Measurements from ENCODE around the gene FARS2.

FARS2 gene

GRCh38 chr6:5736016-5736738 is 474.9 kb downstream of the FARS2 start:
- no peak overlapping the region for H2AFZ ChIP-seq (ENCODE audit: low read depth, low read length)
- no peaks in the 10 kb centered on the region for H3K27me3 ChIP-seq (ENCODE audit: insufficient read depth, low read length)
- no peaks in the 10 kb centered on the region for H3K9me3 ChIP-seq (ENCODE audit: low read length)
- H3K36me3 ChIP-seq (ENCODE audit: insufficient read depth, low read length) = no peaks in the 10 kb centered on the region
- no peak overlapping the region for H3K4me3 ChIP-seq (ENCODE audit: low read length)
- no peaks in the 10 kb centered on the region for H3K4me1 ChIP-seq (ENCODE audit: insufficient read depth, low read length)

- Histone ChIP-seq H3K36me3 (ENCODE audit: insufficient read depth, low read length) (no peaks in the 10 kb centered on the region), H3K27me3 (ENCODE audit: insufficient read depth, low read length) (no peaks in the 10 kb centered on the region), H2AFZ (ENCODE audit: low read depth, low read length) (no peak overlapping the region), H3K9me3 (ENCODE audit: low read length) (no peaks in the 10 kb centered on the region), H3K4me3 (ENCODE audit: low read length) (no peak overlapping the region), H3K4me1 (ENCODE audit: insufficient read depth, low read length) (no peaks in the 10 kb centered on the region)
Measured at GRCh38 chr6:5737460-5737859, 476.1 kb downstream of the FARS2 start.

- H3K27me3 ChIP-seq (ENCODE audit: insufficient read depth, low read length) = no peaks in the 10 kb centered on the region
- H3K9me3 ChIP-seq (ENCODE audit: low read length) = no peaks in the 10 kb centered on the region
- no peak overlapping the region for H3K4me3 ChIP-seq (ENCODE audit: low read length)
- H2AFZ ChIP-seq (ENCODE audit: low read depth, low read length) = no peak overlapping the region
- no peaks in the 10 kb centered on the region for H3K36me3 ChIP-seq (ENCODE audit: insufficient read depth, low read length)
- H3K4me1 ChIP-seq (ENCODE audit: insufficient read depth, low read length) = no peaks in the 10 kb centered on the region
Measured at GRCh38 chr6:5738211-5738610, 476.9 kb downstream of the FARS2 start.

- Histone ChIP-seq H2AFZ (ENCODE audit: low read depth, low read length) (no peak overlapping the region), H3K4me1 (ENCODE audit: insufficient read depth, low read length) (no peaks in the 10 kb centered on the region), H3K27me3 (ENCODE audit: insufficient read depth, low read length) (no peaks in the 10 kb centered on the region), H3K4me3 (ENCODE audit: low read length) (no peak overlapping the region), H3K36me3 (ENCODE audit: insufficient read depth, low read length) (no peaks in the 10 kb centered on the region), H3K9me3 (ENCODE audit: low read length) (no peaks in the 10 kb centered on the region)
Measured at GRCh38 chr6:5744497-5744896, 483.2 kb downstream of the FARS2 start.

- no peaks in the 10 kb centered on the region for H3K36me3 ChIP-seq (ENCODE audit: insufficient read depth, low read length)
- H3K9me3 ChIP-seq (ENCODE audit: low read length) = peaks cover 3% of the 10 kb centered on the region
- H3K27me3 ChIP-seq (ENCODE audit: insufficient read depth, low read length) = no peaks in the 10 kb centered on the region
- no peaks in the 10 kb centered on the region for H3K4me1 ChIP-seq (ENCODE audit: insufficient read depth, low read length)
- H3K4me3 ChIP-seq (ENCODE audit: low read length) = no peak overlapping the region
- no peak overlapping the region for H2AFZ ChIP-seq (ENCODE audit: low read depth, low read length)
Measured at GRCh38 chr6:5745081-5745480, 483.8 kb downstream of the FARS2 start.

GRCh38 chr6:5746053-5746758 is 484.9 kb downstream of the FARS2 start:
- H3K4me1 ChIP-seq (ENCODE audit: insufficient read depth, low read length) = peaks cover 3% of the 10 kb centered on the region
- H3K9me3 ChIP-seq (ENCODE audit: low read length) = peaks cover 3% of the 10 kb centered on the region

GRCh38 chr6:5746759-5747130 is 485.4 kb downstream of the FARS2 start:
- no peak overlapping the region for H3K4me3 ChIP-seq (ENCODE audit: low read length)
- no peaks in the 10 kb centered on the region for H3K27me3 ChIP-seq (ENCODE audit: insufficient read depth, low read length)
- H3K36me3 ChIP-seq (ENCODE audit: insufficient read depth, low read length) = no peaks in the 10 kb centered on the region
- H3K9me3 ChIP-seq (ENCODE audit: low read length) = peaks cover 3% of the 10 kb centered on the region
- no peak overlapping the region for H2AFZ ChIP-seq (ENCODE audit: low read depth, low read length)
- H3K4me1 ChIP-seq (ENCODE audit: insufficient read depth, low read length) = peaks cover 9% of the 10 kb centered on the region

More at GRCh38 chr6:5746053-5746758, 484.9 kb downstream of the FARS2 start:
- Histone ChIP-seq H3K36me3 (ENCODE audit: insufficient read depth, low read length) (no peaks in the 10 kb centered on the region), H3K4me3 (ENCODE audit: low read length) (no peak overlapping the region), H3K27me3 (ENCODE audit: insufficient read depth, low read length) (no peaks in the 10 kb centered on the region), H2AFZ (ENCODE audit: low read depth, low read length) (no peak overlapping the region)

GRCh38 chr6:5747379-5747778 is 486.1 kb downstream of the FARS2 start:
- Histone ChIP-seq H3K27me3 (ENCODE audit: insufficient read depth, low read length) (no peaks in the 10 kb centered on the region), H2AFZ (ENCODE audit: low read depth, low read length) (no peak overlapping the region), H3K4me3 (ENCODE audit: low read length) (no peak overlapping the region), H3K4me1 (ENCODE audit: insufficient read depth, low read length) (peaks cover 15% of the 10 kb centered on the region), H3K9me3 (ENCODE audit: low read length) (peaks cover 3% of the 10 kb centered on the region), H3K36me3 (ENCODE audit: insufficient read depth, low read length) (no peaks in the 10 kb centered on the region)

- peaks cover 17% of the 10 kb centered on the region for H3K4me1 ChIP-seq (ENCODE audit: insufficient read depth, low read length)
- no peak overlapping the region for H2AFZ ChIP-seq (ENCODE audit: low read depth, low read length)
- H3K36me3 ChIP-seq (ENCODE audit: insufficient read depth, low read length) = no peaks in the 10 kb centered on the region
- no peaks in the 10 kb centered on the region for H3K27me3 ChIP-seq (ENCODE audit: insufficient read depth, low read length)
- no peak overlapping the region for H3K4me3 ChIP-seq (ENCODE audit: low read length)
- peaks cover 4% of the 10 kb centered on the region for H3K9me3 ChIP-seq (ENCODE audit: low read length)
Measured at GRCh38 chr6:5749016-5749650, 487.8 kb downstream of the FARS2 start.

GRCh38 chr6:5749651-5750215 is 488.4 kb downstream of the FARS2 start:
- Histone ChIP-seq H3K36me3 (ENCODE audit: insufficient read depth, low read length) (no peaks in the 10 kb centered on the region), H3K4me3 (ENCODE audit: low read length) (no peak overlapping the region), H3K9me3 (ENCODE audit: low read length) (peaks cover 6% of the 10 kb centered on the region), H3K27me3 (ENCODE audit: insufficient read depth, low read length) (no peaks in the 10 kb centered on the region), H2AFZ (ENCODE audit: low read depth, low read length) (no peak overlapping the region), H3K4me1 (ENCODE audit: insufficient read depth, low read length) (peaks cover 17% of the 10 kb centered on the region)

GRCh38 chr6:5751525-5752390 is 490.4 kb downstream of the FARS2 start:
- H3K36me3 ChIP-seq (ENCODE audit: insufficient read depth, low read length) = no peaks in the 10 kb centered on the region
- peaks cover 9% of the 10 kb centered on the region for H3K9me3 ChIP-seq (ENCODE audit: low read length)
- H3K4me1 ChIP-seq (ENCODE audit: insufficient read depth, low read length) = peaks cover 17% of the 10 kb centered on the region
- no peak overlapping the region for H3K4me3 ChIP-seq (ENCODE audit: low read length)
- no peaks in the 10 kb centered on the region for H3K27me3 ChIP-seq (ENCODE audit: insufficient read depth, low read length)
- H2AFZ ChIP-seq (ENCODE audit: low read depth, low read length) = peak overlapping the region; percentile 29

- peaks cover 17% of the 10 kb centered on the region for H3K4me1 ChIP-seq (ENCODE audit: insufficient read depth, low read length)
- no peak overlapping the region for H3K4me3 ChIP-seq (ENCODE audit: low read length)
- H3K27me3 ChIP-seq (ENCODE audit: insufficient read depth, low read length) = no peaks in the 10 kb centered on the region
- H3K36me3 ChIP-seq (ENCODE audit: insufficient read depth, low read length) = no peaks in the 10 kb centered on the region
- peaks cover 9% of the 10 kb centered on the region for H3K9me3 ChIP-seq (ENCODE audit: low read length)
- H2AFZ ChIP-seq (ENCODE audit: low read depth, low read length) = no peak overlapping the region
Measured at GRCh38 chr6:5752391-5752680, 491.0 kb downstream of the FARS2 start.

Measured in neuron (in vitro differentiated cells).